Islet of Langerhans (tissue), 1 donor: ENCODE results near the gene UNC13D.
"Not testable (repeated sequence)": the region's sequence is repeated elsewhere in the genome, so short reads cannot be mapped to it uniquely, and the experiment has no call there.

Experiments used
- FAIRE-seq: peaks from one replicate; lab custom pipeline; 2011; peaks lifted over from hg19 to GRCh38; lab: Jason Lieb, UNC

The UNC13D gene

DNA sequence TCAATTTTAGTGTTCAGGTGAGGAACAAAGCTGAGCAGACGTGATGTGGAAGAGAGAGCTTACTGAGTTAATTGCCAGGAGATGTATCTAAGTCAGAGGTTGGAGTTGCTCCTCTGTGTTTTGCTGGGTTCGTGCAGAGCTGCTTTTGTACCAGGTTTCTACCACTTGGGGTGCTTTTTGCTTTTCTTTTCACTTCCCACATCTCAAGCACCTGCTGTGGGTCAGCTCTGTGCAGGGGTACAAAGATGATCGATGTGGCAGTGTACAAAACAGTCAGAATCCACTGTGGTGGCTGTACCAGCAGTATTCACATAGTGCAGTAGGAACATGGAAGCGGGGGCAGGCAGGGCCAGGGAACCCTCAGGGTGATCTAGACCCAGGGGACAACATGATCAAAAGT, 44.8 kb downstream of the UNC13D start:
- no peak for FAIRE-seq

GRCh38 chr17:75795820-75796607, 48.2 kb downstream of the UNC13D start:
- FAIRE-seq = no peak

DNA sequence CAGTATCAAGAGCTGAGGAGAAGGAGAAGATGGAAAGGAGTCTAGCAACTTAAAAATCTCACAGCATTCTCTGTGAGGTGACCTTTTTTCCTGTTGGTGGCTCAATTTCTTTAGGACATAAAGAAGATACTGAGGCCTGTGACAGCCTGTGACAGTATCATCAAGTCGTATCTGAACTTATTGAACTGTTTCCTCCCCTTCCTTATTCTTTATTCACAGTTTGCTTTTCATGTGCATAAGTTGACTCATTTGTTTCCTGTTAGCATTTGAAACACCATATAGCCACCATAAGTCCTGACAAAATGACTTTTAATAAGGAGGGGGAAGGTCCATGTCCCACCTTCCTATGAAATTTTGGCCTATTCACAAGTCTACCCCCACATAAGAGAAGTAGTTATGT, 50.7 kb downstream of the UNC13D start:
- no peak for FAIRE-seq

GRCh38 chr17:75791254-75791653, 53.0 kb downstream of the UNC13D start:
- no peak for FAIRE-seq

GRCh38 chr17:75785016-75785890, 59.0 kb downstream of the UNC13D start:
- FAIRE-seq = no peak

GRCh38 chr17:75784473-75785015, 59.7 kb downstream of the UNC13D start, which contains the start of gene UNK:
TSS of gene UNK (plus strand) at chr17:75784806. CDS start at chr17:75784881, 75 bp downstream.
- FAIRE-seq = no peak

GRCh38 chr17:75783803-75784472, 60.3 kb downstream of the UNC13D start:
- no peak for FAIRE-seq

GRCh38 chr17:75783069-75783783, 61.0 kb downstream of the UNC13D start:
- no peak for FAIRE-seq

GRCh38 chr17:75779987-75780889, 64.0 kb downstream of the UNC13D start:
- FAIRE-seq = peak; percentile 98

DNA sequence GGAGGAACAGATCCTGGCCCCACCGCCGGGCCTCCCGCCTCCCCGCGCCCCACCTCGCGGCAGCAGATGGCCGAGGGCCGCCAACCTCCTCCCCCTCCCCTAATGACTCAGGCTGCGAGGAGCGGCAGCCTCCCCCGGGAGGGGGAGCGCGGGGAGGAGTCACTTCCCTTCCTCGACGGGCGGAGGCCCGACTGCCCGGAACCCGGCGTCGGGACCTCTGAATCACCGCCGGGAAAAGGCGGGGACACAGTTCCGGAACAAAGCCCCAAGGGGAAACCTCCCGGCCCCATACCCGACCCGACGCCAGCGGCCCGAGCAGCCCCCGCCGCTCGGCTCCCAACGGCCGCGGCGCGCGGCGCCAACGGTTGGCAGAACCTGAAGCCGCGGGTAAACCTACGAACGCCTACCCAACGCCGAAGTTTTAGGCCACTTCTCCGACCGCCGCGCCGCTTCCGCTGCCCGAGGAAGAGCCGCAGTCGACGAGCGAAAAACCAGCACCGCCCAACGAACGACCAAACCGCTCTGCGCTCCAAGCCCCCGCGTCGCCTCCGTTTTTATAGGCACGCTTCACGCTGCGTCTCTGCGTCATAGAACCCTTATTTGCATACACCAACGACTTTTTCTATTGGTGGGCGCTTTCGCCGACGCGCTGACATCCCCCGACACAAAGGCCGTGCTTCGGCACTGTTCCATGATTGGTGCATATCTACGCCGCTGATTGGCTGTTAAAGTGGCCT, 64.8 kb downstream of the UNC13D start:
- FAIRE-seq = no peak

DNA sequence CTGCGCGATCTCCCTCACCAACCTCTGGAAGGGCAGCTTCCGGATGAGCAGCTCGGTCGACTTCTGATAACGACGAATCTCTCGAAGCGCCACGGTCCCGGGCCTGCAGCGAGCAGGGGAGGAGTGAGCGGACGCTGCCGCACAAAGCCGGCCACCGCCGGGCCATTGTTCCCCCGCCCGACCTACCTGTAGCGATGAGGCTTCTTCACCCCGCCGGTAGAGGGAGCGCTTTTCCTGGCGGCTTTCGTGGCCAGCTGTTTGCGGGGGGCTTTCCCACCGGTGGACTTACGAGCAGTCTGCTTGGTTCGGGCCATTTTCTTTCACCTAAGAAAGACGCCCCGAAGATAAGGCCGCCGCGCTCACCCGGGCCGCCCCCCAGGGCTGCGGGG, 65.3 kb downstream of the UNC13D start:
- no peak for FAIRE-seq

- not testable (repeated sequence) for FAIRE-seq
Measured at GRCh38 chr17:75778066-75778860, 65.9 kb downstream of the UNC13D start.

- peak; percentile 5 for FAIRE-seq
Measured at GRCh38 chr17:75777296-75777922, 66.8 kb downstream of the UNC13D start.
